HCT116 (cell line): ENCODE measurements around the gene LRCH3. TPM values are rescaled to one million over a fixed set of nuclear protein-coding genes. Genes with fewer than 3 reads are reported as not detected.

Experiments
- ATAC-seq: fragments of 200-7000 bp; cut with Tn5 transposase; 2 replicates; pipeline ENCODE4 v1.9.1; 2020; ENCODE audit warnings: mild to moderate bottlenecking, moderate library complexity
- BruUV-seq: library from RNA; stranded (reverse); fragments of 400-500 nt; replicated peaks from 2 replicates; lab custom pipeline; 2021; lab: Mats Ljungman, UMichigan
- CTCF ChIA-PET: fragments of 300-600 bp; sonication (Branson Sonifier 250); formaldehyde crosslinking; loops from one replicate; lab custom pipeline; 2021; ENCODE audit warnings: antibody characterized with exemption; lab: Charles Lee
- POLR2A ChIA-PET: fragments of 300-600, 350-600 bp; sonication (Branson Sonifier 250); formaldehyde crosslinking; loops from one replicate; lab custom pipeline; 2021; ENCODE audit warnings: antibody characterized with exemption; lab: Charles Lee
- RAD21 ChIA-PET, 2 experiments: fragments of 300-600 bp; sonication (Branson Sonifier 250); formaldehyde crosslinking; loops; one replicate each; lab custom pipeline; 2023; ENCODE audit warnings: low total read pairs in 2 of 2; ENCODE audit not compliant: uncharacterized antibody in 2 of 2, unreplicated experiment in 2 of 2, low non-redundant PET in 1 of 2; lab: Charles Lee
- DNase-seq: peaks from one replicate; pipeline ENCODE4 v3.0.0-alpha.2; 2010; ENCODE audit warnings: low read depth, low spot score
- H2AFZ ChIP-seq: fragments of 200-600 bp; shearing (Covaris generic), sonication (generic); 2 replicates; pipeline ENCODE4 v1.6.1; 2017; ENCODE audit warnings: low read depth, mixed run types, mixed read lengths, antibody characterized with exemption, low read length; ENCODE audit not compliant: poor library complexity, severe bottlenecking
- H3K27ac ChIP-seq: 2 replicates; pipeline ENCODE4 v1.5.1; 2012; ENCODE audit warnings: low read depth, low read length
- H3K27me3 ChIP-seq: fragments of 200-600 bp; sonication (generic); 2 replicates; pipeline ENCODE4 v1.6.1; 2016; ENCODE audit warnings: mixed run types, low read length, mixed read lengths; ENCODE audit not compliant: insufficient read depth
- H3K36me3 ChIP-seq, 2 experiments: fragments of 200-500 bp in 1 of 2; fragments of 200-600 bp in 1 of 2; sonication (Bioruptor generic) in 1 of 2; sonication (generic) in 1 of 2; 2 replicates each; pipeline versions ENCODE4 v1.5.1 to v1.6.1; 2014 to 2016; ENCODE audit warnings: low read length in 2 of 2, inconsistent platforms in 1 of 2, mixed read lengths in 1 of 2, mixed run types in 1 of 2; ENCODE audit not compliant: insufficient read depth in 2 of 2, control insufficient read depth in 1 of 2
- H3K4me1 ChIP-seq, 2 experiments: fragments of 200-600 bp in 1 of 2; sonication (generic) in 1 of 2; 2 replicates each; pipeline versions ENCODE4 v1.5.1 to v1.6.1; 2012 to 2017; ENCODE audit warnings: low read length in 2 of 2, inconsistent platforms in 1 of 2, mild to moderate bottlenecking in 1 of 2, mixed read lengths in 1 of 2, mixed run types in 1 of 2, moderate library complexity in 1 of 2; ENCODE audit not compliant: insufficient read depth in 2 of 2, control insufficient read depth in 1 of 2
- H3K4me2 ChIP-seq: fragments of 200-600 bp; sonication (generic); 2 replicates; pipeline ENCODE4 v1.6.1; 2017; ENCODE audit warnings: mixed run types, low read length, mixed read lengths
- H3K4me3 ChIP-seq, 2 experiments: fragments of 200-600 bp in 1 of 2; sonication (generic) in 1 of 2; replicated peaks in 1 of 2; 2 replicates each; pipeline ENCODE4 v1.5.1; 2011 to 2016; ENCODE audit warnings: low read length in 2 of 2, control low read depth in 1 of 2, low read depth in 1 of 2, mild to moderate bottlenecking in 1 of 2, mixed read lengths in 1 of 2, mixed run types in 1 of 2
- H3K79me2 ChIP-seq: fragments of 200-600 bp; sonication (generic); 2 replicates; pipeline ENCODE4 v1.6.1; 2017; ENCODE audit warnings: mild to moderate bottlenecking, mixed run types, low read length, moderate library complexity, mixed read lengths; ENCODE audit not compliant: insufficient read depth
- H3K9ac ChIP-seq: fragments of 200-600 bp; sonication (generic); 2 replicates; pipeline ENCODE4 v1.6.1; 2016; ENCODE audit warnings: low read length, mixed read lengths
- H3K9me2 ChIP-seq: fragments of 200-600 bp; sonication (generic), shearing (Covaris generic); 2 replicates; pipeline ENCODE4 v1.6.1; 2017; ENCODE audit warnings: mixed run types, mild to moderate bottlenecking, moderate library complexity; ENCODE audit not compliant: insufficient read depth
- H3K9me3 ChIP-seq, 2 experiments: fragments of 200-500 bp in 1 of 2; fragments of 200-600 bp in 1 of 2; sonication (Bioruptor generic) in 1 of 2; sonication (generic) in 1 of 2; 2 replicates each; pipeline ENCODE4 v1.6.1; 2014 to 2017; ENCODE audit warnings: low read length in 2 of 2, mixed read lengths in 2 of 2, inconsistent platforms in 1 of 2, low read depth in 1 of 2, mild to moderate bottlenecking in 1 of 2, mixed run types in 1 of 2, moderate library complexity in 1 of 2; ENCODE audit not compliant: control insufficient read depth in 1 of 2, insufficient read depth in 1 of 2
- H4K20me1 ChIP-seq: fragments of 200-600 bp; sonication (generic), shearing (Covaris generic); 2 replicates; pipeline ENCODE4 v1.6.1; 2017; ENCODE audit warnings: mixed run types, mild to moderate bottlenecking, moderate library complexity; ENCODE audit not compliant: insufficient read depth
- CBX3 ChIP-seq: IDR thresholded peaks from 2 replicates; pipeline ENCODE4 v1.6.1; 2012; ENCODE audit warnings: low read depth
- CEBPB ChIP-seq: IDR thresholded peaks from 2 replicates; pipeline ENCODE4 v1.6.1; 2012; ENCODE audit warnings: low read depth
- EGR1 ChIP-seq: IDR thresholded peaks from 2 replicates; pipeline ENCODE4 v1.6.1; 2012; ENCODE audit warnings: low read depth
- ELF1 ChIP-seq: IDR thresholded peaks from 2 replicates; pipeline ENCODE4 v1.6.1; 2012; ENCODE audit warnings: low read depth, borderline replicate concordance
- EZH2 ChIP-seq: fragments of 200-600 bp; sonication (generic); IDR thresholded peaks from 2 replicates; pipeline ENCODE4 v1.6.1; 2017; ENCODE audit warnings: antibody characterized with exemption, mixed run types
- EZH2phosphoT487 ChIP-seq: fragments of 200-600 bp; IDR thresholded peaks from 2 replicates; pipeline ENCODE4 v1.6.1; 2018; ENCODE audit warnings: antibody characterized with exemption, borderline replicate concordance
- FOSL1 ChIP-seq: IDR thresholded peaks from 2 replicates; pipeline ENCODE4 v1.6.1; 2012; ENCODE audit warnings: low read depth
- JUND ChIP-seq: IDR thresholded peaks from 2 replicates; pipeline ENCODE4 v1.6.1; 2012
- POLR2AphosphoS5 ChIP-seq: IDR thresholded peaks from 2 replicates; pipeline ENCODE4 v1.6.1; 2011; ENCODE audit warnings: mild to moderate bottlenecking, low read depth, low read length, moderate library complexity
- RAD21 ChIP-seq: IDR thresholded peaks from 2 replicates; pipeline ENCODE4 v1.6.1; 2012; ENCODE audit warnings: low read depth, mild to moderate bottlenecking
- SP1 ChIP-seq: IDR thresholded peaks from 2 replicates; pipeline ENCODE4 v1.6.1; 2012; ENCODE audit warnings: low read depth
- SRF ChIP-seq: IDR thresholded peaks from 2 replicates; pipeline ENCODE4 v1.6.1; 2012; ENCODE audit warnings: low read depth
- YY1 ChIP-seq: IDR thresholded peaks from 2 replicates; pipeline ENCODE4 v1.6.1; 2011; ENCODE audit warnings: low read length, low read depth, moderate library complexity, mild to moderate bottlenecking; ENCODE audit not compliant: insufficient replicate concordance; ENCODE audit errors: extremely low read depth
- ZFX ChIP-seq: fragments of 450-650 bp; IDR thresholded peaks from 2 replicates; pipeline ENCODE4 v1.6.1; 2017
- ZNF274 ChIP-seq: fragments of 200-500 bp; sonication (Bioruptor generic); IDR thresholded peaks from 2 replicates; pipeline ENCODE4 v1.6.1; 2014; ENCODE audit warnings: mild to moderate bottlenecking, low read depth, low read length, inconsistent platforms
- intact Hi-C: fragments of 100-400 bp; cut with micrococcal nuclease; formaldehyde crosslinking; loops from 2 replicates; pipeline ENCODE4 v1.10.0; 2022
- total RNA-seq: library from RNA; stranded (reverse); gene quantifications from one replicate; pipeline ENCODE4 v1.2.1, GENCODE V29; 2021; ENCODE audit not compliant: unreplicated experiment
- TF ChIP-seq, protein P1 (sequence below): IDR thresholded peaks from 2 replicates; pipeline ENCODE4 v1.6.1; 2012
- TF ChIP-seq, protein P2 (sequence below): IDR thresholded peaks from 2 replicates; pipeline ENCODE4 v1.6.1; 2012
- TF ChIP-seq, protein P3 (sequence below), 3 experiments: fragments of 200-600 bp in 1 of 3; sonication (generic) in 1 of 3; IDR thresholded peaks in 2 of 3; conservative IDR thresholded peaks in 1 of 3; 2 replicates each; pipeline ENCODE4 v1.5.1; 2012 to 2017; ENCODE audit warnings: low read depth in 2 of 3, low read length in 2 of 3, antibody characterized with exemption in 1 of 3, borderline replicate concordance in 1 of 3, control low read depth in 1 of 3, mild to moderate bottlenecking in 1 of 3, mixed read lengths in 1 of 3, mixed run types in 1 of 3, moderate library complexity in 1 of 3; ENCODE audit not compliant: insufficient read depth in 1 of 3
- TF ChIP-seq, protein P4 (sequence below): IDR thresholded peaks from 2 replicates; pipeline ENCODE4 v1.6.1; 2011; ENCODE audit warnings: mild to moderate bottlenecking, low read length, moderate library complexity; ENCODE audit not compliant: insufficient replicate concordance; ENCODE audit errors: extremely low read depth
- TF ChIP-seq, protein P5 (sequence below): IDR thresholded peaks from 2 replicates; pipeline ENCODE4 v1.6.1; 2012; ENCODE audit warnings: low read depth

Gene LRCH3
- total RNA-seq, 1 experiment from 2014 or later, result 38.1 TPM

DNA sequence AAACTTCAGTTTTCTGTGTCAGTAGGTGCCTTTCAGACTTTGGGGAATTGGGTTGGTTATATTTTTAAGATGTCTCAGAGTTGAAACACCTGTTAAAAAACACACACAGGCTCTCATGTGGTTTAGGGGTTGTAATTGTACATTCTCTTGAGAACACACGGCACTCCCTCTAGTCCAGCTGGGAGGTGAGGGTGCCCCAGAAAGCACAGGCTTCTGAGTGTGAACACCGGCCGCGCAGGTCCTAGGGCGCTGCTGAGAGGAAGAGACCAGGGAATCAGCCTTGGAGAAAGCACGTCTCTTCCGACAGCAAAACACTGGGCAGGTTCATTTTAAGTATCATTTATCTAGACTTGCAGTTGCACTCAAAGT is 90.9 kb downstream of the LRCH3 start:
- no peaks in the 10 kb centered on the region for H3K79me2 ChIP-seq
- intact Hi-C loops, result no loop called here
- ChIA-PET RAD21 (no interaction called here), CTCF (no interaction called here), POLR2A (no interaction called here)
- H3K4me3 ChIP-seq, result no peak overlapping the region
- H3K9me2 ChIP-seq, result no peaks in the 10 kb centered on the region
- H3K27ac ChIP-seq, result no peak overlapping the region
- H3K9me3 ChIP-seq, result no peaks in the 10 kb centered on the region
- no peak overlapping the region for H3K4me2 ChIP-seq
- H3K36me3 ChIP-seq, result peaks cover 4 to 9% of the 10 kb centered on the region in 2 experiments; a peak in 3 of 4 replicates
- H2AFZ ChIP-seq, result no peak overlapping the region
- TF ChIP-seq EZH2 (no peak), SRF (no peak), YY1 (no peak), CEBPB (no peak), RAD21 (no peak), ZFX (no peak), JUND (no peak), EGR1 (no peak), ZNF274 (no peak), EZH2phosphoT487 (no peak), FOSL1 (no peak), SP1 (no peak), CBX3 (no peak), POLR2AphosphoS5 (no peak), ELF1 (no peak)
- TF ChIP-seq, protein P1, sequence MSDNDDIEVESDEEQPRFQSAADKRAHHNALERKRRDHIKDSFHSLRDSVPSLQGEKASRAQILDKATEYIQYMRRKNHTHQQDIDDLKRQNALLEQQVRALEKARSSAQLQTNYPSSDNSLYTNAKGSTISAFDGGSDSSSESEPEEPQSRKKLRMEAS, result no peak
- TF ChIP-seq, protein P2, sequence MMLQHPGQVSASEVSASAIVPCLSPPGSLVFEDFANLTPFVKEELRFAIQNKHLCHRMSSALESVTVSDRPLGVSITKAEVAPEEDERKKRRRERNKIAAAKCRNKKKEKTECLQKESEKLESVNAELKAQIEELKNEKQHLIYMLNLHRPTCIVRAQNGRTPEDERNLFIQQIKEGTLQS, result no peak
- TF ChIP-seq, protein P3, sequence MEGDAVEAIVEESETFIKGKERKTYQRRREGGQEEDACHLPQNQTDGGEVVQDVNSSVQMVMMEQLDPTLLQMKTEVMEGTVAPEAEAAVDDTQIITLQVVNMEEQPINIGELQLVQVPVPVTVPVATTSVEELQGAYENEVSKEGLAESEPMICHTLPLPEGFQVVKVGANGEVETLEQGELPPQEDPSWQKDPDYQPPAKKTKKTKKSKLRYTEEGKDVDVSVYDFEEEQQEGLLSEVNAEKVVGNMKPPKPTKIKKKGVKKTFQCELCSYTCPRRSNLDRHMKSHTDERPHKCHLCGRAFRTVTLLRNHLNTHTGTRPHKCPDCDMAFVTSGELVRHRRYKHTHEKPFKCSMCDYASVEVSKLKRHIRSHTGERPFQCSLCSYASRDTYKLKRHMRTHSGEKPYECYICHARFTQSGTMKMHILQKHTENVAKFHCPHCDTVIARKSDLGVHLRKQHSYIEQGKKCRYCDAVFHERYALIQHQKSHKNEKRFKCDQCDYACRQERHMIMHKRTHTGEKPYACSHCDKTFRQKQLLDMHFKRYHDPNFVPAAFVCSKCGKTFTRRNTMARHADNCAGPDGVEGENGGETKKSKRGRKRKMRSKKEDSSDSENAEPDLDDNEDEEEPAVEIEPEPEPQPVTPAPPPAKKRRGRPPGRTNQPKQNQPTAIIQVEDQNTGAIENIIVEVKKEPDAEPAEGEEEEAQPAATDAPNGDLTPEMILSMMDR (IDR thresholded peaks at IDR 0.05 in 2 of 3, conservative IDR thresholded peaks at IDR 0.05 in 1 of 3; ENCODE audit: borderline replicate concordance in 1 of 3, insufficient read depth in 1 of 3, low read depth in 2 of 3, low read length in 2 of 3), result no peak
- TF ChIP-seq, protein P4, sequence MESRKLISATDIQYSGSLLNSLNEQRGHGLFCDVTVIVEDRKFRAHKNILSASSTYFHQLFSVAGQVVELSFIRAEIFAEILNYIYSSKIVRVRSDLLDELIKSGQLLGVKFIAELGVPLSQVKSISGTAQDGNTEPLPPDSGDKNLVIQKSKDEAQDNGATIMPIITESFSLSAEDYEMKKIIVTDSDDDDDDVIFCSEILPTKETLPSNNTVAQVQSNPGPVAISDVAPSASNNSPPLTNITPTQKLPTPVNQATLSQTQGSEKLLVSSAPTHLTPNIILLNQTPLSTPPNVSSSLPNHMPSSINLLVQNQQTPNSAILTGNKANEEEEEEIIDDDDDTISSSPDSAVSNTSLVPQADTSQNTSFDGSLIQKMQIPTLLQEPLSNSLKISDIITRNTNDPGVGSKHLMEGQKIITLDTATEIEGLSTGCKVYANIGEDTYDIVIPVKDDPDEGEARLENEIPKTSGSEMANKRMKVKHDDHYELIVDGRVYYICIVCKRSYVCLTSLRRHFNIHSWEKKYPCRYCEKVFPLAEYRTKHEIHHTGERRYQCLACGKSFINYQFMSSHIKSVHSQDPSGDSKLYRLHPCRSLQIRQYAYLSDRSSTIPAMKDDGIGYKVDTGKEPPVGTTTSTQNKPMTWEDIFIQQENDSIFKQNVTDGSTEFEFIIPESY, result no peak
- TF ChIP-seq, protein P5, sequence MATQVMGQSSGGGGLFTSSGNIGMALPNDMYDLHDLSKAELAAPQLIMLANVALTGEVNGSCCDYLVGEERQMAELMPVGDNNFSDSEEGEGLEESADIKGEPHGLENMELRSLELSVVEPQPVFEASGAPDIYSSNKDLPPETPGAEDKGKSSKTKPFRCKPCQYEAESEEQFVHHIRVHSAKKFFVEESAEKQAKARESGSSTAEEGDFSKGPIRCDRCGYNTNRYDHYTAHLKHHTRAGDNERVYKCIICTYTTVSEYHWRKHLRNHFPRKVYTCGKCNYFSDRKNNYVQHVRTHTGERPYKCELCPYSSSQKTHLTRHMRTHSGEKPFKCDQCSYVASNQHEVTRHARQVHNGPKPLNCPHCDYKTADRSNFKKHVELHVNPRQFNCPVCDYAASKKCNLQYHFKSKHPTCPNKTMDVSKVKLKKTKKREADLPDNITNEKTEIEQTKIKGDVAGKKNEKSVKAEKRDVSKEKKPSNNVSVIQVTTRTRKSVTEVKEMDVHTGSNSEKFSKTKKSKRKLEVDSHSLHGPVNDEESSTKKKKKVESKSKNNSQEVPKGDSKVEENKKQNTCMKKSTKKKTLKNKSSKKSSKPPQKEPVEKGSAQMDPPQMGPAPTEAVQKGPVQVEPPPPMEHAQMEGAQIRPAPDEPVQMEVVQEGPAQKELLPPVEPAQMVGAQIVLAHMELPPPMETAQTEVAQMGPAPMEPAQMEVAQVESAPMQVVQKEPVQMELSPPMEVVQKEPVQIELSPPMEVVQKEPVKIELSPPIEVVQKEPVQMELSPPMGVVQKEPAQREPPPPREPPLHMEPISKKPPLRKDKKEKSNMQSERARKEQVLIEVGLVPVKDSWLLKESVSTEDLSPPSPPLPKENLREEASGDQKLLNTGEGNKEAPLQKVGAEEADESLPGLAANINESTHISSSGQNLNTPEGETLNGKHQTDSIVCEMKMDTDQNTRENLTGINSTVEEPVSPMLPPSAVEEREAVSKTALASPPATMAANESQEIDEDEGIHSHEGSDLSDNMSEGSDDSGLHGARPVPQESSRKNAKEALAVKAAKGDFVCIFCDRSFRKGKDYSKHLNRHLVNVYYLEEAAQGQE, result no peak
- ATAC-seq (no peak), DNase-seq (no peak)
- no peaks in the 10 kb centered on the region for H4K20me1 ChIP-seq
- H3K9ac ChIP-seq, result no peak overlapping the region
- BruUV-seq, result no TSS peak
- no peaks in the 10 kb centered on the region for H3K4me1 ChIP-seq
- no peaks in the 10 kb centered on the region for H3K27me3 ChIP-seq
